Fibroblast of skin of left quadriceps (primary cell): ENCODE results near the gene UMODL1.

Experiments
- DNase-seq, 2 experiments: peaks; one replicate each; pipeline ENCODE4 v3.0.0-alpha.2; 2013; ENCODE audit warnings: low read depth in 2 of 2

The UMODL1 gene

GRCh38 chr21:42148097-42148496, 77.0 kb downstream of the UMODL1 start:
- no peak for DNase-seq

- DNase-seq = no peak
Measured at GRCh38 chr21:42148584-42148983, 77.5 kb downstream of the UMODL1 start.

DNA sequence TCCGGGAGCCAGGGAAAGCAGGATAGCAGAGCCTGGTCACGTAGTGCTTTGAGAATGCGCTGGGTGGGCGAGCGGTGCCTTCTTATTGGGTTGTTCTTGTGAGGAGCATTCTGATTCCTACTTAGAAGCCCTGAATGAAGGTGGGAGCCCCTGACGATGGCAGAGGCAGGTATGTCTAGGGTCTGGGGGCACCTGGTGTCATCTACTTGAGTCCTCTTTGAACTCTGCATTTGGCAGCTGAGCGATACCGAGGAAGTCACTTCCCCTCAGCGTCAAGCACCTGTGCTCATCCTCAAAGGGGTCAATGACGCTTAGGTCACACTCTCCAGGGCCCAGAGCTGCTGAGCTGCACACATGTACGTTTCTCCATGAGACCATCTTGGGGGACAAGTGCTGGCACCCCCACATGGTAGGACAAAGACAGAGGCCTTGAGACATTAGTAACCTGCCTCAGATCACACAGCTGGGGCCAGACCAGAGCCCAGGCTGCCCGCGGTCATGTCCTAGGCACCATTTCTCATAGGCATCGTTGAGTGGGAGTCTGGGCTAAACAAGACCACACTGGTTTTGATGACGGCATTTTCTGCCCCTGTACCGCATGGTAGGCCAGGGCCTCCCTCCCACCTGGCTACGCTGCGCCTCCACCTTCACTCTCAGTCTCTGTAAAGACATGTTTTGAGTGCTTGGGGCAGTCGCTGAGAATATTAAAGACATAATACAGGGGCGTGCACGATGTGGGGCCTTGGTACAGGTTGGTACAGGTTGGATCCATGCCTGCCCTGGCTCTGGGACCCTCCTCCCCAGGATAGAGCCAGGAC, 78.7 kb downstream of the UMODL1 start:
- DNase-seq = no peak

- DNase-seq = no peak
Measured at GRCh38 chr21:42150474-42151085, 79.5 kb downstream of the UMODL1 start.

DNA sequence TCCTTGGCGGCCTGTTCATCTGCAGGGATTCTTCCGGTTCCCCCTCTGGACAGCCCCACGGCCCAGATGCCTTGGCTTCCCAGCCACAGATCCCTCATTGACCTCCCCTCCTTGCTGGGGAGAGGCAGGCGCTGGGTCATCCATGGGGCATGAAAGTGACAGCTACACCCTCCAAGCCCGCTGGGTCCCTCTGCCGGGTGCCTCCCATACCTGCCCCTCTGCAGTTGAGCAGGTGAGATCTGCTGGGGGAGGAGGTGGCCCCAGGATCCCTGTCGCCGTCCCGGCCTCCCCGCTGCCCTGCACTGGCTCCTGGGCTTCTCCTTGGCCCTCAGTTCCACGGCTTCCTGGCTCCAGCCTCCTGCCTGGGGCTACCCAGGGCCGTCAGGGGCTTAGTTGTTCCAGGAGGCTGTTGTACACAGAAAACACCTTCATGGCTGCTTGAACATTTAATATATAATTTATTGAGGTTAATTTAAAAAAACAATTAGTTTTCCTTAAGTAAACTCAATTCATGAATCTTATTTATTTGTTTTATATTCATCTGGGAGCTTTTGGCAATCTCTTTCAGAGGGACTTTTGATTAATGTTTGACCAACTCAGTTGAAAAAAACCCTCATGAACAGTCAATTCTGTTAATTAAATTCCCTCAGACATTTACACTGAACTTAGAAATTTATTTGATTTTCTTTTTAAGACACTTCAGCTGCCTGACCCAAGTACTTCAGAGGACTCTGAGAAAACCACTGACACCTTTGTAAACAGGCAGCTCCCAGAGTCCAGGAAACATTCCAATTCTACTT, 80.2 kb downstream of the UMODL1 start:
- no peak for DNase-seq

- DNase-seq = no peak
Measured at GRCh38 chr21:42151948-42152220, 80.8 kb downstream of the UMODL1 start.

GRCh38 chr21:42153046-42153686, 82.0 kb downstream of the UMODL1 start:
- no peak for DNase-seq

- DNase-seq = no peak
Measured at GRCh38 chr21:42153746-42154145, 82.6 kb downstream of the UMODL1 start.

GRCh38 chr21:42154237-42155044, 83.3 kb downstream of the UMODL1 start:
- DNase-seq = no peak

- no peak for DNase-seq
Measured at GRCh38 chr21:42155045-42155855, 84.1 kb downstream of the UMODL1 start.

DNA sequence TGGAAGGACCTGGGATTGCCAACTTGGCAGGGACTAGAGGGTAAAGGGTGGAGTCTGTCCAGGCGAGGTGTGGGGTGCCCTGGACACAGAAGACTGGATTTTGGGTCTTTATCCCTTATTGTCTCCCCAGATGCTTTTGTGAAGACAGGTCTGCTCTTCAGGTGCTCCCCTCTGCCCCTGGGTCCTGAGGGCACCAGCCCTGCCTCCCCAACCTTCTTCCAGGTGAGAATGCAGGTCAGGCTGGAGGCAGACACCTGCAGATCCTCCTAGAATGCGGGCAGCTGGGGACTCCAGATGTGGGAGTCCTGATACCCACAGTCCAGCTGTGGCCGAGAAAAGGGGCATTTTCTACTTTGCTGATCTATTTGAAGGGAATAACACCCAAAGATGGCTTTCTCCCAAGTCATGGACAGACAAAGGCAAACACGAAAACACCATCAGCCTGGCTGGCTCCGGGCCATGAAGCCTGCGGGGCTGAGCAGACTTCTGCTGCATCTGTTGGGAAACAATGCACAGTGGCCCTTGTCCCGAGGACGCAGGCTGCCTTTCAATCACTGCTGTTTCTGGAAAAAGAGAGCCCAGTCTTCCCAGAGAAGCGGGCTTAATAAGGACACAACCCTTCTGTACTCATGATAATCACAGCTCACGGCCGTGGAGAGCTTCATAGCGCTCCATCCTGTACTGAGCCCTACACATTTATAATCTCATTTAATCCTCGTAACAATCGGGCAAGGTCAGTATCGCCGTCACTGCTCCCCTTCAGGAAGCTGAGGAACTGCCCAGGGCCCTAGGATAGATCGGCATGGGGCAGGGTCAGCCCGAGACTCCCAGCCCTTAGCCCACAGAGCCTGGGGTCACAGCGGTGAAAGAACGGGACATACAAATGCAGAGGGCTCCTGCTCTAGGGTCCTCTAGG, 85.8 kb downstream of the UMODL1 start:
- no peak for DNase-seq

GRCh38 chr21:42157606-42158310, 86.6 kb downstream of the UMODL1 start:
- DNase-seq = no peak

- DNase-seq = no peak
Measured at GRCh38 chr21:42158846-42159245, 87.7 kb downstream of the UMODL1 start.

DNA sequence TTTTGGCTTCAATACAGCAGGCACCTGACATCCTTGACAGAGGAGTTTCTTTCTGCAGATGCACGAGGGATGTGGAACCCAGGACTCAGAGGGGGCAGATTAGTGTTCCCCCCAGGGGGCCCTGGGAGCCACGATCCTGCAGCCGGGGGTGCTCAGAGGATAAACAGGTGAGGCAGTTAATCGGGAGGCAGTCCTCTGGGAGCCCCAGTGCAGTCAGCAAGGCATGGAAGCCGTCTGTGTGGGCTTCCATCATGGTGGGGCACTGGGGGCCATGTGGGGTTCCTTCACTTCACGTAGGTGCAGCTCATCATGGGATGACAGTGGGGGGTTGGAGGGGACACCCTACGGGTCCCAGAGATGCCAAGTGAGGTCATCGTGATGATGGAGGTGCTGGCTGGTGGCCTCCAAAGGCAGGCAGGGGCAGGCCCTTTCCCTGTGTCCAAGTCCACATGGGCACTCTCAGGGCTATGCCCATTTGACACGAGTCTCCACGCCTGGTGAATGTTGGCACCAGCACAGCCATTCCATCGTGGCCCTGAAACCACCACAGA, 88.5 kb downstream of the UMODL1 start:
- DNase-seq = no peak

- DNase-seq = no peak
Measured at GRCh38 chr21:42160111-42160721, 89.1 kb downstream of the UMODL1 start.

GRCh38 chr21:42160765-42161164, 89.6 kb downstream of the UMODL1 start:
- DNase-seq = no peak

DNA sequence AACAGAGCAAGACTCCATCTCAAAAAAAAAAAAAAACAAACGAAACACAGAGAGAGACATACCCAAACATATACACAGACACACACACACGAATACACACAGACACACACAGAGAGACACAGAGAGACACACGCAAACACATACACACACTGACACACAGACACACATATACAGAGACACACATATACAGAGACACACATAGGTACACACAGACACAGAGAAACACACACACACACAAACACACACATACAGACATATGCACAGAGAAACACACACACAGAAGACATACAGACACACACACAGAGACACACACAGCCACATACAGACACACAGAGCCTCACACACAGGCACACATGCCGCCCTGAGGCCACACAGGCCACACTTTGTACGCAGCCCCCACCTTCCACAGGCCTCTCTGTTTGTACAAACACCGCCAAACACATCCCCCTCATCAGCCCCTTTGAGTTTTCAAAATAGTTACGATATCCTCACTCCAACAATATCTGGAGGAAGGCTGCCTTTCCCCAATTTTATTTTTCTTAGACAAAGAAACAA, 90.4 kb downstream of the UMODL1 start:
- DNase-seq = no peak
